Measurements from ENCODE around the gene RAPGEF4.

DNA sequence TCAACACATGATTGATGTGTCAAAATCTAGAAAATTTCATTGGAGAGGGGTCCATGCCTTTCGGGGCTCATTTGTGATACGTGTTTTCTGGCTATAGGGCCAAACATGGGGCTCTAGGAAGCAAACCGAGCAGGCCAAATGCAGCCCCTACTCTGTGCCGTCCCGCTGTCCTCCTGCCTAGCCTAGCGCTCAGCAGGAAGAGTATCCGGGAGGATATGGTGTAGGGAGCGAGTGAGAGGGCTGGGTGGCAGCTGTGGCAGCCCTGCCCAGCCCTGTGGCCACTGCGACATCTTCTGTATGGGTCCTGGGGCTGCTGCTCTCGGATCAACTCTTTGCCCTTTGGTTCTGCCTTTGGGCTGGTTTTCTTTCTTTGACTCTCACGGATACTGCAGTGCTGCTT lies 219.9 kb downstream of the RAPGEF4 start:
- TF ChIP-seq CTCF (conservative IDR thresholded peaks at IDR 0.05; ENCODE audit: low read depth, low read length) = no peak
- TF ChIP-seq POLR2A (IDR thresholded peaks at IDR 0.05; ENCODE audit: low read depth, low read length) = no peak
- no peak for TF ChIP-seq RAD21 (IDR thresholded peaks at IDR 0.05; ENCODE audit: low read length)

Measured in IMR-90 (cell line).